ENCODE data around the gene HLA-DQA1.

HLA-DQA1 gene

DNA sequence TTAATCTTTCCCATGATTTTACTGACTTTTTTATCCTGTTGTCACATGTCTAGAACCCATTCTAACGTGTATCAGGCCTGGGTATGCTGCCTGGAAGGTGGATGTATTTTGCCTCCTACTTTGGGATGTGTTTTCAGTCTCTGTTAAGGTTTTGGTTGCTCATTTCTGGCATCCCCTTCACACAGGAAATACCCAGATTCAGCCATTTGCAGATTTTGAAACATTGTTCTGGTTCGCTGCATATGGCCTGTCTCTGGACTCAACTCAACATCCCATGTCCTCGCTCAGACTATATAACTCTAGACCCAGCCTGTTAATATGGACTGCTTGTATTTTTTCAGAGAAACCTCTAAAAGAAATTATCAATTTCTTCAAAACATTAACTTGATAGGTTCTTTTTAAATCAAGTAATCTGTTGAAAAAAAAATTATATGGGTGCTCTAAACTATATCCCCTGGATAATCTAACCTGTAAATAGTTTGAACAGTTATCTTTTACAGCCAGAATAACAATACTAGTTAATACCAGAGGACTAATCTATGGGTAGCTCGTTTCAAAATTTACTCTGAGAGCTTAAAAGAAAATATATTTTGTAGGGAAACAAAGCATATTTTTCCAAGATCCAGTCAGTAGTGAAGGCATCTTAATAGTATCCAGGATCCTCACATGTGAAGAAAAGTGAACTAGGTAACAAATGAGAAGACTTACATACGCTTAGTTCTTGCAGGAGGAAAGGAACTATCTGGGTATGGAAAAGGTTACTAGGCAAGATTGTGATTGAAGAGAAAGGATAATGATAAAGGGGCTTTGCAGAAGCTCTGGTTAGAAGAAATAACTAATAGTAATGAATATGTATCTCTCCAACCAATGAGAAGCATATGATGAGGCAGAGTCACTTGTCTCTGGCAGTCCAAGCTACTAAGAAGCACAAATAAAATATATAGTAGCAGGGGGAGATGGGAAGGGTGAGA is 52.6 kb downstream of the HLA-DQA1 start:
- TF ChIP-seq ISL1 (CRISPR knock-in tag; IDR thresholded peaks at IDR 0.05), result no peak
- no peak for TF ChIP-seq TSHZ2 (CRISPR knock-in tag; IDR thresholded peaks at IDR 0.05)
- no peak for TF ChIP-seq CREB5 (CRISPR knock-in tag; IDR thresholded peaks at IDR 0.05; ENCODE audit: low read depth)
- TF ChIP-seq, protein P1, sequence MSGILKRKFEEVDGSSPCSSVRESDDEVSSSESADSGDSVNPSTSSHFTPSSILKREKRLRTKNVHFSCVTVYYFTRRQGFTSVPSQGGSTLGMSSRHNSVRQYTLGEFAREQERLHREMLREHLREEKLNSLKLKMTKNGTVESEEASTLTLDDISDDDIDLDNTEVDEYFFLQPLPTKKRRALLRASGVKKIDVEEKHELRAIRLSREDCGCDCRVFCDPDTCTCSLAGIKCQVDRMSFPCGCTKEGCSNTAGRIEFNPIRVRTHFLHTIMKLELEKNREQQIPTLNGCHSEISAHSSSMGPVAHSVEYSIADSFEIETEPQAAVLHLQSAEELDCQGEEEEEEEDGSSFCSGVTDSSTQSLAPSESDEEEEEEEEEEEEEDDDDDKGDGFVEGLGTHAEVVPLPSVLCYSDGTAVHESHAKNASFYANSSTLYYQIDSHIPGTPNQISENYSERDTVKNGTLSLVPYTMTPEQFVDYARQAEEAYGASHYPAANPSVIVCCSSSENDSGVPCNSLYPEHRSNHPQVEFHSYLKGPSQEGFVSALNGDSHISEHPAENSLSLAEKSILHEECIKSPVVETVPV (CRISPR knock-in tag; IDR thresholded peaks at IDR 0.05), result no peak
- TF ChIP-seq BACH2 (CRISPR knock-in tag; IDR thresholded peaks at IDR 0.05; ENCODE audit: borderline replicate concordance), result no peak
- ATAC-seq, result peak; percentile 62; the same call in 1 of the 3 replicates

DNA sequence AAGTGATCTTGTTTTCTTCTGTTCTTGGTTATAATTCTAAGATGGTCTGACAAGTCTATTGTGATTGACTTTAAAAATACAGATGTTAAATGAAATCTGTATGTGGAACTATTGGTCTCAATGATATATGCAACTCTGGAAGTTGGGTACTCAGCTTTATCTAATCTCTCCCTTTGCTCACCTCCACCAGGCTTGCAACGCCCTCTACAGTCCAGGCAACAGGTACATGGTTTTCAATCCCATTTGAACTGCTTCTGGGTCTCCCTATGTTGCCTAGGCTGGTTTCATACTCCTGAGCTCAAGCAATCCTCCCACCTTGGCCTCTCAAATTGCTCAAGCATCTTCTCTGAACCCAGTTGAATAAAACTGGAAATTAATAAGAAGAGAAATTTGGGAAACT is 54.8 kb downstream of the HLA-DQA1 start:
- ATAC-seq, result no peak
- no peak for TF ChIP-seq TOX (CRISPR knock-in tag; IDR thresholded peaks at IDR 0.05; ENCODE audit: borderline replicate concordance)
- TF ChIP-seq RARB (CRISPR knock-in tag; IDR thresholded peaks at IDR 0.05), result no peak
- TF ChIP-seq ZNF565 (CRISPR knock-in tag; conservative IDR thresholded peaks at IDR 0.05; ENCODE audit: low read depth), result no peak
- no peak for TF ChIP-seq GLIS3 (CRISPR knock-in tag; IDR thresholded peaks at IDR 0.05)
- TF ChIP-seq, protein P1 (CRISPR knock-in tag; IDR thresholded peaks at IDR 0.05), result no peak
- TF ChIP-seq, protein P2, sequence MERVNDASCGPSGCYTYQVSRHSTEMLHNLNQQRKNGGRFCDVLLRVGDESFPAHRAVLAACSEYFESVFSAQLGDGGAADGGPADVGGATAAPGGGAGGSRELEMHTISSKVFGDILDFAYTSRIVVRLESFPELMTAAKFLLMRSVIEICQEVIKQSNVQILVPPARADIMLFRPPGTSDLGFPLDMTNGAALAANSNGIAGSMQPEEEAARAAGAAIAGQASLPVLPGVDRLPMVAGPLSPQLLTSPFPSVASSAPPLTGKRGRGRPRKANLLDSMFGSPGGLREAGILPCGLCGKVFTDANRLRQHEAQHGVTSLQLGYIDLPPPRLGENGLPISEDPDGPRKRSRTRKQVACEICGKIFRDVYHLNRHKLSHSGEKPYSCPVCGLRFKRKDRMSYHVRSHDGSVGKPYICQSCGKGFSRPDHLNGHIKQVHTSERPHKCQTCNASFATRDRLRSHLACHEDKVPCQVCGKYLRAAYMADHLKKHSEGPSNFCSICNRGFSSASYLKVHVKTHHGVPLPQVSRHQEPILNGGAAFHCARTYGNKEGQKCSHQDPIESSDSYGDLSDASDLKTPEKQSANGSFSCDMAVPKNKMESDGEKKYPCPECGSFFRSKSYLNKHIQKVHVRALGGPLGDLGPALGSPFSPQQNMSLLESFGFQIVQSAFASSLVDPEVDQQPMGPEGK (CRISPR knock-in tag; IDR thresholded peaks at IDR 0.05; ENCODE audit: borderline replicate concordance), result no peak
- TF ChIP-seq ESRRG (CRISPR knock-in tag; IDR thresholded peaks at IDR 0.05), result no peak
- TF ChIP-seq ZC3H10 (CRISPR knock-in tag; IDR thresholded peaks at IDR 0.05), result no peak
- TF ChIP-seq ZNF70 (CRISPR knock-in tag; IDR thresholded peaks at IDR 0.05), result no peak
- TF ChIP-seq, protein P3, sequence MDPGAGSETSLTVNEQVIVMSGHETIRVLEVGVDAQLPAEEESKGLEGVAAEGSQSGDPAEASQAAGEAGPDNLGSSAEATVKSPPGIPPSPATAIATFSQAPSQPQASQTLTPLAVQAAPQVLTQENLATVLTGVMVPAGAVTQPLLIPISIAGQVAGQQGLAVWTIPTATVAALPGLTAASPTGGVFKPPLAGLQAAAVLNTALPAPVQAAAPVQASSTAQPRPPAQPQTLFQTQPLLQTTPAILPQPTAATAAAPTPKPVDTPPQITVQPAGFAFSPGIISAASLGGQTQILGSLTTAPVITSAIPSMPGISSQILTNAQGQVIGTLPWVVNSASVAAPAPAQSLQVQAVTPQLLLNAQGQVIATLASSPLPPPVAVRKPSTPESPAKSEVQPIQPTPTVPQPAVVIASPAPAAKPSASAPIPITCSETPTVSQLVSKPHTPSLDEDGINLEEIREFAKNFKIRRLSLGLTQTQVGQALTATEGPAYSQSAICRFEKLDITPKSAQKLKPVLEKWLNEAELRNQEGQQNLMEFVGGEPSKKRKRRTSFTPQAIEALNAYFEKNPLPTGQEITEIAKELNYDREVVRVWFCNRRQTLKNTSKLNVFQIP (CRISPR knock-in tag; IDR thresholded peaks at IDR 0.05; ENCODE audit: borderline replicate concordance, low read depth), result no peak
- TF ChIP-seq ZNF8 (CRISPR knock-in tag; IDR thresholded peaks at IDR 0.05), result no peak
- TF ChIP-seq TSHZ2 (CRISPR knock-in tag; IDR thresholded peaks at IDR 0.05), result no peak
- no peak for TF ChIP-seq OSR1 (CRISPR knock-in tag; IDR thresholded peaks at IDR 0.05)
- TF ChIP-seq ISL1 (CRISPR knock-in tag; IDR thresholded peaks at IDR 0.05), result no peak
- no peak for TF ChIP-seq ZFP3 (CRISPR knock-in tag; IDR thresholded peaks at IDR 0.05)
- TF ChIP-seq BACH2 (CRISPR knock-in tag; IDR thresholded peaks at IDR 0.05; ENCODE audit: borderline replicate concordance), result no peak
- no peak for TF ChIP-seq ZFP30 (CRISPR knock-in tag; IDR thresholded peaks at IDR 0.05)

Data from SK-N-SH treated with all-trans-retinoic acid at 6 μM for 48 hours (cell line).